ENCODE results near the gene KCNJ1.

The KCNJ1 gene

DNA sequence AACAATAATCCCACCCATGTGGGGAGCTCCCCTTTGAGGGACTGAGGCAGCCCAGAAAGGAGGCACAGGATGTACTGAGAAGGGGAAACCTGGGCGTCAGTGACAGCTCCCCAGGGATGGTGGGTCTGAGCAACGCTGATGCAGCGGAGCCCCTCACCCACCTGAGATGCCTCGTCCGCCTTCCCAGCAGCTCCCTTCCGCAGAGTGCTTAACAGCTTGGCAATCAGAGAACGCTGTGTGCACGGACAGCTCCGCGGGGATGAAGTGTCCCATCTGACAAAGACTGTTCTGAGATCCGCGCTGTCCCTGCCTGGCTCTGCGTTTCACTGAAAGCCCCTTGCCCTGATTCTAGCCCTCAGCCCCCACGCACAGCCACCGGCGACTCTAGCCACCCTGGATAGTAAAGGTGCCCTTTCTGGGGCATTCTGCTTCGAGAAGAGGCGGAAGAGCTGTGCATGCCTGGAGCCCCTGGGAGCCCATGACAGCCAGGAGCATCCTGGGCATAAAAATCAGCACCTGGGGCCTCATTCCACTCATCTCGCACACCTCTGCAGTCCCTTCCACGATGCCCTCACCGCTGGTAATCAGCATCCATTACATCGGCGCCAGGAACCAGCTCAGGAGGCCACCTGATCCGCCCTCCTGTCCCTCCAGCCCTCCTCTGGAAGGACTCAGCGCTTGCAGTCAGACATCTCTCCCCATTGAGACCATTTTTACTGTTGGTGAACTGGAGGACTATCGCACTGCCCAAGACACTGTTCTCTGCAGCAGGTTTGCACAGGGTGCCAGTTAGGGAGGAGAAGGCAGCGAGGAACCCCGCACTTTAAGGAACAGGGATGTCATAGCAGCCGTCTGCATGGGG is 34.8 kb upstream of the KCNJ1 start:
- DNase-seq: no peak

DNA sequence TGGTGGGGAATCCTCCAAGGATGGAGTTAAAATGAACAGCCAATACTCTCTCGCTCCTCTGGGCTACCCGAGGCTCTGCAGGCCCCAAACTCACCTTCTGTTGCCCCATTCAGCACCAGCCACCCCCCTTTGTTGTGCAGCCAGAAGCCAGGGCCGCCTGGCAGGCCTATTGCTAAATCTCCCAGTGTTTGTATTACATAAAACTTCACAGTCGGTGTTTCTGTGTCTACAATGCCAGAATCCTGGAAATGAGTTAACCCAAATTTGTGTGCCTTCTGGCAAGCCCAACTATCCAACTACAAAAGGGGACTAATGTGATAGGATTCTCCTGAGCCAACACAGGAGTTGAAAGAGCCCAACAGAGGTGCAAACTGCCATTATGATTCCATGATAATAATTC is 33.4 kb upstream of the KCNJ1 start:
- no peak for DNase-seq

DNA sequence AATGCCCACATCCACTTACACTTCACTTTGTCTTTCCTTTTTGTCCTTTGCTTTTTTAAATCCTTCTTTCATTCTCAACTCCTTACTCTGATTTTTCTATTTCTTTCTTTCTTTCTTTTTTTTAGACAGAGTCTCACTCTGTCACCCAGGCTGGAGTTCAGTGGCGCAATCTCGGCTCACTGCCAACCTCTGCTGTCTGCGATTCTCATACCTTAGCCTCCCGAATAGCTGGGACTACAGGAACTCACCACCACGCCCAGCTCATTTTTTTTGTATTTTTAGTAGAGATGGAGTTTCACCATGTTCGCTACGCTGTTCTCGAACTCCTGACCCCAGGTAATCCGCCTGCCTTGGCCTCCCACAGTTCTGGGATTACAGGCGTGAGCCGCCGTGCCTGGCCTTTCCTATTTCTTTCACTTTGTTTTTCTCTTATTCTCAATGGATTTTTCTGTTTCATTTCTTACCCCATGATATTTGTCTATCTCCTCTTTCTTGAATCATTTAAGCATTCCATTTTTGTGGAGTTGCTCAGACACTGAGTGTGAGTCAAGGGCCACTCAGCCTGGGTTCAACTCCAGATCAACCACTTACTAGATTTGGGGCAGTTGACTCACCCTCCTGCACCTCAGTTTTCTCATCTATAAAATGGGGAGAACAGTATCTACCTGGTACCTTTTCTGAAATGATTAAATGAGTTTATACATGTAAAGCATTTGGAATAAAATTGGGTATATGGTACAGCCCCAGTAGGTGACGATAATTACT is 31.7 kb upstream of the KCNJ1 start:
- no peak for DNase-seq

DNA sequence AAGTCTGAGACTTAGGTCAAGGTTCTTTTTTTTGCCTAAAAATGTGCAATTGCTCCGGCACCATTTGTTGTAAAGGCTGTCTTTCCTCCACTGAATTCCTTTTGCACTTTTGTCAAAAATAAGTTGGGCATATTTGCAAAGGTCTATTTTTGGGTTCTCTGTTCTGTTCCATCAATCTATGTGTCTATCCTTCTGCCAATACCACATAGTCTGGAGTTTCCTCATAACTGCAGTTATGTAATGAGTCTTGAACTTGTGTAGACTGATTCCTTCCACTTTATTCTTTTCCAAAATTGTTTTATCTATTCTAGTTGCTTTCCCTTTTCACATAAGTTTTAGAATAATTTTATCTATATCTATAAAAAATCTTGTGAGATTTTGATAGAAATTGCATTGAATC is 30.7 kb upstream of the KCNJ1 start:
- DNase-seq: no peak

DNA sequence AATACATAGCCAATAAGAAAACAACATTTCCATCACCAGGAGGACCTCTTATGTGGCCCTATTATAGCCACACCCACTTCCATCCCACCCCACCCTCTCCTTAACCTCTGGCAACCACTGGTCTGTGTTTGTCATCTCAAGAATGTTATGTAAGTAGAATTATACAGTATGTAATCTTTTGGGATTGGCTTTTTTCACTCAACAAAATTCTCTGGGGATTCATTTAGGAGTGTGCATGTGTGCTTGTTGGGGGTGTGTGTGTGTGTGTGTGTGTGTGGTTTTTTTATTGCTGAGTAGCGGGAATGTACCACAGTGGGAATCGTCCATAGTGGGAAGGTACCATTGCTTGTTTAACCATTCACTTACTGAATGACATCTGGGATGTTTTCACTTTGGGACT is 29.3 kb upstream of the KCNJ1 start:
- DNase-seq: no peak

DNA sequence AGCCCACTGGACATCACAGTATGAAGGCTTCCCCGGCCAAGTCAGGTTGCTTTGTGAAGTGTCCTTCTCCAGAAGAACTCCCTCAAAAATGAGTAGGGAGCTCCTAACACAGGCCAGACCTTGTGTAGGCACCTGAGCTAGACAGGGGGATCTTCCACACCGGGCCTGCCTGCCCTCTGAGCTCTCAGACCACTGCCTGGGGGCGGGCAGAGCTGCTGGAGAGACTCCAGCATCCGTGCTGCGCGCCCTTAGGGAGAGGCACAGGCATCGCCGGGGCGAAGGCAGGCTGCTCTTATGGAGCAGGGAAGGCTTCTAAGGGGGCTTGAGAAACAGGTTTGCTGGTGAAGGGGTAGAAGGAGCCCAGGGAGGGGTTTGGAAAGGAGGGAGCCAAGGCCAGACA is 28.4 kb upstream of the KCNJ1 start:
- DNase-seq: no peak

DNA sequence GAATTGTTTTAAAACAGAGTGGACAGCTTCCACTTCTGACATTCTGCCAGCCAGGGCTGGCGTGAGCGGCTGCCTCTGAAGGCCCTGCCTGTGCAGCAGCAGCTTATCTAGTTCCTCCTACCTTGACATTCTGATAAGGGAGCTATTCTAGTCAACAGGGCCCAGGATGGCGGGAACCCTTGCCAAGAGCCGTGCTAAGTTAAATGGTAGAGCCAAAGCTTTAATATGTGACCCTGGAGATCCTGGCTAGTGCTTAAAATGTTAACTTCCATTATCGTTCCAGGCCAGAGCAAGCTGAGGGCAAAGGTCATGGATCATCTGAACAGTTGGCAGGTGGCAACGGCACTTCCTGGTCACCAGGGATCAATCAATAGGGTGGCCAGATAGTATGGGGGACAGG is 27.6 kb upstream of the KCNJ1 start:
- DNase-seq: no peak

DNA sequence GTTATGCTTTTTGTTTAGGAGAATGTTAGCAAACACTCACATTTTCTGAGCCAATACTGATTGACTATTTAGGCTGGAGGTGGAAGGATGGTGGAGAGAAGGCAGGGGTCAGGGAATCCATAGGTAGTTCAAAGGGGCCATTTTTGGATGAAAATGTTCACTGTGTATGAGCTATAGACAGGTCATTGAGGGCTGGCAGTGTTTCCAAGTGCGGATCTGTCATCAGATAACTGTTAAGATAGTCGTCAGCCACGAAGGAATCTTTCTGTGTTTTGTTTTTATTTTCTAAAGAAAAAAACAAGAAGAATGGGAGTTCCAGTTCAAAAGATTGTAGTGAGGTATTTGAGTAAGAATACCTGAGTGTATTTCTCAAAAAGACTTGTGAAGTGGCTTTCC is 27.2 kb upstream of the KCNJ1 start:
- no peak for DNase-seq

DNA sequence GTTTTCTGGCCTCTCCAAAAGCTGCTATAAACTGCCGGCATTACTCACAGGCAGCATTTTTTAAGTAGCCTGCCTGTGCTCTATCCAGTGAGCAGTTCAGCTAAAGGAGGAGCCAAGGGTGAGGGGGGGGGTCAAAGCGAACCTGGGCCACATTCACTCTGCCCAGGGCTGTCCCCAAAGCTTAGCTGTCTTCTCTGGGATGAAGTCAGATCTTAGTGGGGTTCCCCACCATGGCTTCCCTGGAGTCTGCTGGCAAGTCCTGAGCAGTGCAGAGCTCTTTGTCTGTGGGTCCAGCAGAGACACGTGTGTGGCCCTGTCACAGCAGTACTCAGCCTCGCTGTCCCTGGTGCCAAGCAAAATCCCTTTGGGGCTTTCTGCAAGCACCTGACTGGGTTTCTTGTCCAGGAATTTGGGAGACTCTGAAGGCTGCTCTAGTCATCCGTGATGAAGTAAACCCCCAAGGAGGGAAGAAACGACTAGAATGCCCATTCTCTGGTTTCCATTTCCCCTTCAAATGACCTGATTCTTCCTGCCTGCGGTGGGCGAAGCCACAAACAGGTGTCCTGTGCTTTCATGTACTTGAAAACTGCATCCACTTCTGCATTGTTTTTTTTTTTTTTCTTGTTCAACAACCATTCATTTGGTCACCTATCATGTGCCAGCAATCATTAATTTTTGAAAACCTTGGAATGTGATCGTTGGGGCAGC is 26.6 kb upstream of the KCNJ1 start:
- no peak for DNase-seq

DNA sequence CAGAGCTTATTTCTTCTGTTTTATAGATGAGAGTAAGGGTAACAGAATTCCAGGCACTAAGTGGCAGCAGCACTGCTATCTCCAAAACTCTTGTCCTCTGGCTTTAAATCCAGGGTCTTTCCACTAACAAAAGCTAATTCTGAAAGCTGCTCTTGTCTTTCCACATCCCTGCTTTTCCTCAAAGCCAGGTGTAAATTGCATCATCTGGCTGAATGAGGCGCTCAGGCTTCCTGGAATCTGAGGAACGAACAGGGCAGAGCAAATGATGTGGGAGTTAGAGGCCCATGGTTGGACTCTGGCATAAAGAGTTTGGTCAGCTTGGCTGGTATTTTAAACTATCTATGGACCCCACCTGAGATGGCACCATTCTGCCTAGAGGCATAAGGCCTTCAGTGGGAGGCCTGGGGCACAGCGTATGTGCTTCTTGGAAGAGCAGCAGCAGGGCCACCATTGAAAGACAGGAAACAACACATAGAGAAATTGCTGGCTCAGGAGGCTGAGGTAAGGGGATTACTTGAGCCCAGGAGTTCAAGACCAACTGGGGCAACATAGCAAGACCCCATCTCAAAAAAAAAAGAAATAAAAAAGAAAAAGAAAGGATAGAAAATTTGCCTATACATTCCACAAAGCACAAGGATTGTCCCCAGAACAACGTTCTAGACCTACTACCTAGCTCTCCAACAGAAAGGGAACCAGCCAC is 25.9 kb upstream of the KCNJ1 start:
- DNase-seq: no peak

DNA sequence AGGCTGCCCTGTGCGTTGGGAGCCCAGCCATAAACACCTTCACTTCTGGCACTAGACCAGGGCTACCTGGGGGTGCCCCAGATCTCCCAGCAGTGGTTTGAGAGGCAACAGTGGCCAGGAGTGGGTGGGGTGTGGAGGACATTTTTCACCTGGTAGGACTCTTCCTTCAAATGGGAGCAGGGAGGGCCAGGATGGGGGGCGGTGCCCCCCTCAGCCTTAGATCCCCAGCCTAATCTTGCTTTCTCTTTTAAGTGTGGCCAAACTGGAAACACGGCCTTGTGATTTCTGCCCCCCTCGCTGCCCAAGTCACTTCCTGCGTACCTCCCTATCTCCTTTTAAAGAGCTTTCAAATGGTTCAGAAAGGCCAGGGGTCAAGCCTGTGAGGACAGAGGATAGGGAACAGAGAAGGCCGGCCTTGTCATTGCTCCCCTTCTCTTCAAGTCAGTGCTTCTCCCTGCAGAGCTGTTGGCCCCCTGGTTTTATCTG is 24.9 kb upstream of the KCNJ1 start:
- no peak for DNase-seq

DNA sequence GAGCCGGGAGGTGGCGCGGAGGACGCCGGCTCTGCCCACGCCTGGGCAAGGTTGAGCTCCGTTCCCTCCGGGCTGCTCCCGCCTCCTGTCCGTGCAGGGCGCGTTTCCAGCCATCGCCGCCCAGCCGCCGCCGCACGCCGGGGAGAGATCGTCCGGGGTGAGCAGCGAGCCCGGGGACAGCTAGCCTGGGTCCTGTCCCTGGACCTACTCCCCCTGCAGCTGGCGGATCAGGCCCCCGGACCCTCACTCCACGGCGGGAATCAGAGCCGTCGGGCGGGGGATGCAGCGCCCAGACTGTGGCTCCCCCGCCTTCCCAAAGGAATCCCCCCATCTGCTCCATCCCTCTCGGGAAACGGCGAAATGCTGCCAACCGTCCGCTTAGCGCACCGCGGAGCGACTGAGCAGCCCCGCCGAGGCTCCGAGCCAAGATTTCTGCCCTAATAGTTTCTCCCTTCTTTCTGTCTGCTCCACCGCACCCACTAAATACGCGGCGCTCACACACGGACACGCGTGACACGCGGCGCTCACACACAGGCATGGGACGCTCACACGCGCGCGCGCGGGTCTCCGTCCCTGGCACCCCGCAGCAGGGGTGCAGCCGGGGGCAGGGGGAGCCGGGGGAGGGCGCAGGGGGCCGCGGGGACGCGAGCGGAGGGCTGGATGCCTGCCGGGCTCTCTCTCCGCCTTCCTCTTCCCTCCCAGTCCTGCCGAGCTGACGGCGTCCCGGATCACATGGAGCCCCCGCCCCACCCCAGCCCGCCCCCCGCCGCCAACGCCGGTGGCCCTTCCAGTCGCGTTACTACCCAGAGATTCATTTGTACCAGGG is 23.7 kb upstream of the KCNJ1 start, which contains the start of gene KCNJ5:
KCNJ5 (plus strand) TSS at position 814 of the 826 bp plus-strand sequence. CDS start 19,918 bp downstream, outside the sequence.
- DNase-seq: no peak

DNA sequence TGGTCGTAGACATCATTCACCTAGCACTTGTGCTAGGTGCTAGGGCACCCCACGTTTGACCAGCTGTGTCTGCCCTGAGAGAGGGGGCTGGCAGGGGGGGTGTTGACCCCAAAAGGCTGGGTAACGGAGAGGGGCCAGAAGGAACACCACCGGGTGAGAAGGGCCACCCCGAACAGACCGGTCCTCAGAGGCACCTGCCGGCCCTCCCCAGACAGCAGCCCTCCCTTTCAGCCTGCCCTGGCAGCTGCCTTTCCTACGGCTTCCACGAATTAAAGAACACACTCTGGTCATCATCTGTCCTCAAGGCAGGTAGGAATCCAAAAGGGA is 23.1 kb upstream of the KCNJ1 start:
- no peak for DNase-seq

DNA sequence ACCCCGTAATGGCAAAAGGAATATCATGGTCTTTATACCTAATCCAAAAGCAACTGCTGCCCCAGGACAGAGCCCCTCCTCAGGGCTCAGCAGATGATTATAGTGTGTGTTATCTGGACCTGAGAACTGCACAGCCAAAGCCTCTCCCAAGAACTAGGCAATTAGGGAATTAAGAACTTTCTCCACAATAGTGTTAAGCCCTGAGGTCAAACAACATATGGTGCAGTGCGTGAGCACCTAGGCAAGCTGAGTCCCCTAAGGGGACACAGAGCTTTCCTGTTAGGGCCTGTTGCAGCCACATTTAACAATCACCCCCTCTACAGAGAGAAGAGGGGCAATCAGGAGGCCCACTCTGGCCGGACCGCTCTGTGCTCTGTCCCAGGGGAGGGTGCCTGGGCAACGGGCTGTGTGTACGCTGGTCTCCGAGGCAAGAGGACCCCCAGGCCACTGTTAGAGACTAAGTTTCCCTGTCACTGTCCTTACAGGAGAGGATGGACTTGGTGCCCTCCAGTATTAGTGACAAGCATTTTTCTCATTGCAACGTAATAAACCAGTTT is 22.6 kb upstream of the KCNJ1 start:
- DNase-seq: no peak

DNA sequence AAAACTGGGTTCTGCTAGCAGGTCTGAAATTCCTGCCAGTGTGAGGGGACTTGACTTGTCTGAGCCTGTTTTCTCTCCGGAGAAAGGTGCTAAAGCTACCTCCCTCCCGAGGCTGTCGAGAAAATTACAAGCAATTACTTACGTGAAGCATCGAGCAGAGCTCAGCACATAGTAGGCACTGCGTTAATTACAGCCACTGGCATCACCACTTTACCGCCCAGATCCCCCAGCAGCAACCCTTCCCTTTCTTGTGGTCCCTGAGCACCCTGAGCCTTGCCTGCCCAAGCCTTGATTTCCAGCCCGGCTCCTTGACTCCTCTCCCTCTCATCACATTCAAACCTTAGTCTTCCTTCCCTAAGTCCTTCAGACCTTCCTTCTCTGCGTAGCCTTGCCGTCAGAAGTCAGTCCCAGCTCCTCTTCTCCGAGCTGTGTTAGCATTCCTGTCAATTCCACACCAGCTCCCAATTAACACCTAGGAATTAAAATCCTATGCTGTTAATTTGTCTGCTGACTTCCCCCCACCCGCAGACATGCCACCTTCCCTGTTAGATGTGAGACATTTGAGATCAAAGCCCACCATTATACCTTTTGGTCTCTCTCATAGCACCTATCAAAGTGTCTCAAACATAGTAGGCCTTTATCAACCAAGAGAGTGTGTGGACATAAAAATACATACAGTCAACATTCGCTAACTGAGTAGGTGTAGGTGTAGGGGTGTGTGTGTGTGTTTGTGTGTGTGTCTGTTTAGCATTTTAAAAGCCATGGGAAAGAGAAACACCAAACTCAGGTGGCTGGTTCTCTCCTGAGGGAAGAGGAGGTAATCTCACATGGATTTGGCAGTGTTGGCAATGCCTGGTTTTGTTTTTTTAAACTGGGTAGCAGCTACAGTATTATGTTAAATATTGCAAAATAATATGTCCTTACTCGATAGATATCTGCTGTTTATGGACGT is 21.2 kb upstream of the KCNJ1 start:
- DNase-seq: no peak

DNA sequence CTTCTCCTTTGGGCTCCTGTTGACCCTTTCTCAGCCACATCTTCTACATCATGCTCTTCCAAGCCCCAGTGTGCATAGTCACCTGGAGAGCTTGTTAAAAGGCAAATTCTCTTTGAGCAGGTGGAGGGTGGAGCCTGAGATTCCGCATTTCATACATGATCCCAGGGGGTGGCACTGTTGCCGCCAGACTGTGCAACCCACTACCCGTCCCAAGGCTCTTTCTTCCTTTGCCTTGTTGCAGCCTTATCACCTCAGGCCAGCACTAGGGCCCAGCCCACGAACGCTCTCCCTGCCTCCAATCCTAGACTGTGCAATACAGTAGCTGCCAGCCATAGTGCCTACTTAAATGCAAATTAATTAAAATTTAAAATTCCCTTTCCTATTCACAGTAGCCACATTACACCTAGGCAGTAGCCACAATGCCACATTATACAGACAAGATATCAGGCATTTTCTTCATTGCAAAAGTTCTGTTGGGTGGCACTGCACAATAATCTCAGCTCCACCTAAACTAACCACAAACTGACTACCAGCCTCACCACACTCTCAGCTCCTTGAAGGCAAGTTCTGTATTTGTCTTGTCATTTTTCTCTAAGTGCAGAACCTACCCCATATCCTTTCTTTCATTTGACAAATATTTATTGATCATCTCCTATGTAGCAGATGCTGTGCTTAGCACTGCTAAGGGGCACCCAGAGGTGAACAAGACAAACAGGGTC is 19.5 kb upstream of the KCNJ1 start:
- DNase-seq: no peak

DNA sequence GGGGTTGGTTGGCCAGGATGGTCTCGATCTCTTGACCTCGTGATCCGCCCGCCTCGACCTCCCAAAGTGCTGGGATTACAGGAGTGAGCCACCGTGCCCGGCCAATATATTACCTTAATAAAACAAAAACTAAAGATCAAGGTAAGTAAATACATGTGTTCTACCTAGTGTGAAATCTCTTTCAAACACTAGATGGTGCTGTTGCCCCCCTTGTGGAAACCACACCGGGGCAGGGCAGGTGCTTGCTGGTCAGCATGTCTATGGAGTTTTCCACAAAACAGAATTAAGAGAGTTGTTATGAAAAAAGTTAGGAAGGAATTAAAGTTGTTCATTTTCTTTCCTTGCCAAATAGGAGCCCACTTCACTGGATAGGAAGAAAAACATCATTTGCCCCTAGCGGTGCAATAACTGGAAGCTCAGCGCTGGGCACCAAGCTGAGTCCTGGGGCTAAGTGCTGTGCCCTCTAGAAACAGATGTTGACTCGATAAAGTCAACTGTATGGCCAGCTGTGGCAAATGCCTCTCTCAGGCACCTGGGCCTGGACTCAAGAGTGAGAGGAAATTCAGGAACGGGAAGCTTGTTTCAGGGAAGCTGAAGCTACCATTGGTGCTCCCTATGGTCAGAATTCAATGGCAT is 17.7 kb upstream of the KCNJ1 start:
- DNase-seq: peak; percentile 7

DNA sequence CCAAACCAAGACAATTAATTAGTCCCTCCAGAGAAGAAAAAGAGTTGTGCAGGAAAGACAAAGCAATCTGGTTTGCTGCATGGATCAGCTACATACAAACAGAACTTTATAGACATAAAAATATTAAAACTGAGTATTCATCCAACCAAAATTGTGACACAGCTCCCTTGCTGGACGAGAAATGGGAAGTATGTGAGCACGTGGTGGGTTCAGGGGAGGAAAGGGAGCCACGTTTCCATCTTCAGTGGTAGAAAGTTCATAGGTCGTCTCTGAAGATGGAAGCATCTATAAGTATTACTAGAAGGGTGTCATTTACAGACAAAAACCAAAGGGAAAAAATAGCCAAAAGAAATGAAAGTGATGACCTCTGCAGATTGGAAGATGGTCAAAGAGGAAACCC is 17.0 kb upstream of the KCNJ1 start:
- DNase-seq: no peak

DNA sequence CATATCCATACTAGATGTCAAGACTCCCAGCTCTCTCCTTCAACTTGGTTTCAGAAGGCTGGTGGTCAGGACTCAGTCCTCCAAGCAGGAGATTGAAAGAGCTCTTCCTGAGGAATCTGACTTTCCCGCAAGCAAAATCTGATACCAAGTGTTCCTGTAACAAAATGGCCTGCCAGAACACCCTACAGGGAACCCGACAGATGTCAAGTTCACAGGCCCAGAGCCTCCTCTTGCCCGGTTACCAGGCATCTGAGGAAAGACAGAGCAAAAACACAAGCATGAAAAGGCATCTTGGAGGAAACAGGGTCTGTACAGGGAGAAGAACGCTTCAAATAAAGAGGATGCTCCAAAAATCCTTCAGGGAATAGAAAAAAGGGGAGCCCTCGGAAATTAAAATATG is 15.4 kb upstream of the KCNJ1 start:
- DNase-seq: no peak

Measured in DMS 273 treated with DMSO at 0.1 percent for 48 hours (cell line).